ENCODE results near the gene C17orf78.

Gene C17orf78

DNA sequence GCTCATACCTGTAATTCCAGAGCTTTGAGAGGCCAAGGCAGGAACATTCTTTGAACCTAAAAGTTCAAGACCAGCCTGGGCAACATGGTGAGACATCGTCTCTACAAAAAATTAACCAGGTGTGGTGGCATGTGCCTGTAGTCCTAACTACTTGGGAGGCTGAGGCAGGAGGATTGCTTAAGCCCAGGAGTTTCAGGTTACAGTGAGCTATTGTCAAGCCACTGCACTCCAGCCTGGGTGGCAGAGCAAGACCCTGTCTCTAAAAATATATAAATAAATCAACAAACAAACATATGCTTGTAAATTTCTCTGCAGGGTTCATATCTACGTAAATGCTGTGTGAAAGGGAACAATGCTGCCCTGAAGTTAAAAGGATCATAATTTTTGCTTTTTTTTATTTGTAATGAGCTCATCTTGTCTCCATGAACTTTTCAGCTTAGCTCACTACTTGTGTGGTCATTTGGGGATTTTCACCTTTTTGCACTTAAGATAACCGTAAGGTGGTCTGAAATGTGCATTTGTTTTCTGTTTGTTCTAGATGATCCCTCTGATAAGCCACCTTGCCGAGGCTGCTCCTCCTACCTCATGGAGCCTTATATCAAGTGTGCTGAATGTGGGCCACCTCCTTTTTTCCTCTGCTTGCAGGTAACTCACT is 47.3 kb downstream of the C17orf78 start:
- TF ChIP-seq, protein P1, sequence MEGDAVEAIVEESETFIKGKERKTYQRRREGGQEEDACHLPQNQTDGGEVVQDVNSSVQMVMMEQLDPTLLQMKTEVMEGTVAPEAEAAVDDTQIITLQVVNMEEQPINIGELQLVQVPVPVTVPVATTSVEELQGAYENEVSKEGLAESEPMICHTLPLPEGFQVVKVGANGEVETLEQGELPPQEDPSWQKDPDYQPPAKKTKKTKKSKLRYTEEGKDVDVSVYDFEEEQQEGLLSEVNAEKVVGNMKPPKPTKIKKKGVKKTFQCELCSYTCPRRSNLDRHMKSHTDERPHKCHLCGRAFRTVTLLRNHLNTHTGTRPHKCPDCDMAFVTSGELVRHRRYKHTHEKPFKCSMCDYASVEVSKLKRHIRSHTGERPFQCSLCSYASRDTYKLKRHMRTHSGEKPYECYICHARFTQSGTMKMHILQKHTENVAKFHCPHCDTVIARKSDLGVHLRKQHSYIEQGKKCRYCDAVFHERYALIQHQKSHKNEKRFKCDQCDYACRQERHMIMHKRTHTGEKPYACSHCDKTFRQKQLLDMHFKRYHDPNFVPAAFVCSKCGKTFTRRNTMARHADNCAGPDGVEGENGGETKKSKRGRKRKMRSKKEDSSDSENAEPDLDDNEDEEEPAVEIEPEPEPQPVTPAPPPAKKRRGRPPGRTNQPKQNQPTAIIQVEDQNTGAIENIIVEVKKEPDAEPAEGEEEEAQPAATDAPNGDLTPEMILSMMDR (IDR thresholded peaks at IDR 0.05; ENCODE audit: low read depth, low read length): no peak
- H3K4me3 ChIP-seq (replicated peaks in 1 of 2; ENCODE audit: low read depth in 2 of 2, low read length in 2 of 2): no peak overlapping the region
- DNase-seq (ENCODE audit: low read depth in 2 of 2): no peak

DNA sequence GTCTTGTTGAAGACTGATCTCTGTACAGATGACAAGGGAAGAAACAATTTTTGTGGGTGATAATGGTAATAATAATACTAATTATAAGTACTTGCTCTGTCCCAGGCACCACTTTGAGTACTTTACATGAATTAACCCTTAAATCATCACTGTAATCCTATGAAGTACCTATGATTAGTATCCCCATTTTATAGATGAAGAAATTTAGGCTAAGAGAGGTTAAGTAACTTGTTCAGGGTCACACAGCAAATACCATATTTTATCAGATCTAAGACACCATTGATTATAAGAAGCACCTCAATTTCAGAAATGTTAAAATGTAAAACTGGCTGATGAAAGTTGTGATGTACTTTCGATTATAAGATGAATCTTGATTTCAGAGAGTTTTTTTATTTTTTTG is 49.5 kb downstream of the C17orf78 start:
- no peak overlapping the region for H3K4me3 ChIP-seq (replicated peaks in 1 of 2; ENCODE audit: low read depth in 2 of 2, low read length in 2 of 2)
- TF ChIP-seq, protein P1 (IDR thresholded peaks at IDR 0.05; ENCODE audit: low read depth, low read length): no peak
- no peak for DNase-seq (ENCODE audit: low read depth in 2 of 2)

DNA sequence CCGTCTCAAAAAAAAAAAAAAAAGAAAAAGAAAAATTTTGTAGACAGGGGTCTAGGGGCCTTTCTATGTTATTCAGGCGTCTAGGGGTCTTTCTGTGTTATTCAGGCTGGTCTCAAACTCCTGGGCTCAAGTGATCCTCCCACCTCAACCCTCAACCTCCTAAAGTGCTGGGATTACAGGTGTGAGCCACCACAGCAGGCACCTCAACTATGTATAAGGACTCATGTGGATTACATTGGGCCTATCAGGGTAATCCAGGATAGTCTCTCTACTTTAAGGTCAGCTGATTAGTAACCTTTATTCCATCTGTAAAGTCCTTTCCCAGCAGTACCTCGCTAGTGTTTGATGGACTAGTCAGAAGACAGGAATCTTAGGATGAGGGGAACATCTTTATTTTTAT is 53.3 kb downstream of the C17orf78 start:
- DNase-seq (ENCODE audit: low read depth in 2 of 2): no peak
- TF ChIP-seq, protein P1 (IDR thresholded peaks at IDR 0.05; ENCODE audit: low read depth, low read length): no peak
- no peak overlapping the region for H3K4me3 ChIP-seq (replicated peaks in 1 of 2; ENCODE audit: low read depth in 2 of 2, low read length in 2 of 2)

DNA sequence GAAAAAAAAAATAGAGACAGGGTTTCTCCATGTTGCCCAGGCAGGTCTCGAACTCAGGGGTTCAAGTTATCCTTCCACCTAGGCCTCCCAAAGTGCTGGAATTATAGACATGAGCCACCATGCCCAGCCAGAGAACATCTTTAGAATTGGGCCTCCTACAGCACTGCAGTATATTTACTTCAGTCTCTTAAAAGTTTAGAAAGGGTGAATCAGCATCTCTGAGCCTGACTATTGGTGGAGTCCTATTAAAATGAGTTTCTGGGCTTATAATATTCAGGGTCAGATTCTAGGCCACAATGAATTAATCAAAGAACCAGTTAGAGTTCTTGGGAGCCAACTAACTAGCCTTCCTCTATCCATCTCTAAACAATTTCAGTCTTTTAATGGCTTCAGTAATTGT is 53.7 kb downstream of the C17orf78 start:
- DNase-seq (ENCODE audit: low read depth in 2 of 2): peak in 1 of 2 donors; percentile 30
- TF ChIP-seq, protein P1 (IDR thresholded peaks at IDR 0.05; ENCODE audit: low read depth, low read length): no peak
- no peak overlapping the region for H3K4me3 ChIP-seq (replicated peaks in 1 of 2; ENCODE audit: low read depth in 2 of 2, low read length in 2 of 2)

DNA sequence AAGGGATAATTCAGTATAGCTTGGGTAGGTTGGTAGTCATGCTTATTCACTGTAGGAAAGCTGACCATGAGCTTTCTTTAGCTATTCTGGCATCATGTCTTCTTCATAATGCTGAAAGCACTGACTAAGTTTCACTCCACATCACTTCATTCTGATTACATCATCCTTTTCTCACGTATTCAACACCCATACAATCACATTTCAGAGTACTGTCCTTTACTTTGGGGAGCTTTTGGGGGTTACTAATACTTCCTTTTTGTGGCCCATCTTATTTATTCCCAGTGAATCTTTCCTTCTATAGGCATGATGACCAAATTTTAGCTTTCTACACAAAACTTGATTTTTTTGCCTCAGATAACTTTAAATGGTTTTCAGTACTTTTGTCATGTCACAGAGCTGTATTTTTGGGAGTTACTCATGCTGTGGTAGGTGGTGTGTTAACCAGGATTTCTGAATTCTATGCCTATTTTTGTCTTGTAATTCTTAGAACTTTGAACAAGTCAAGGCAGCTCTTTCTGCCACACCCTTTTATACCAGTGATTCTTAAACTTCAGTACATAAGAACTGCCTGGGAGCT is 54.4 kb downstream of the C17orf78 start:
- TF ChIP-seq, protein P1 (IDR thresholded peaks at IDR 0.05; ENCODE audit: low read depth, low read length): no peak
- H3K4me3 ChIP-seq (replicated peaks in 1 of 2; ENCODE audit: low read depth in 2 of 2, low read length in 2 of 2): no peak overlapping the region
- DNase-seq (ENCODE audit: low read depth in 2 of 2): peak in 1 of 2 donors; percentile 85

DNA sequence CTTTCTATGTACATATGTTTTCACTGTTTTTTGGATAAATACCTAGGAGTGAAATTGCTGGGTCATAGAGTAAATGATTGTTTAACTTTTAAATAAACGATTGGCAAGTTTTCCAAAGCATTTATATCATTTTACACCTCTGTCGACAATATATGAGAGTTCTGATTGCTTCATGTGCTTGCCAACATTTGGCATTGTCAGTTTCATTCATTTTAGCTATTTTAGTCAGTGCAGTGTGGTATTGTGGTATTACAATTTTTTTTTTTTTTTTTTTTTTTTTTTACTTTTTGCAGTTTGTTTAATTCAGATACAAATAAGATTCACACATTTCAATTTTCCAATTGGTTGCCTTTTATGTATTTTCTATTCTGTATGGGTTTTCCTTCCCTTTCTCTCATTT is 56.9 kb downstream of the C17orf78 start:
- no peak overlapping the region for H3K4me3 ChIP-seq (replicated peaks in 1 of 2; ENCODE audit: low read depth in 2 of 2, low read length in 2 of 2)
- no peak for DNase-seq (ENCODE audit: low read depth in 2 of 2)
- TF ChIP-seq, protein P1 (IDR thresholded peaks at IDR 0.05; ENCODE audit: low read depth, low read length): no peak
